ENCODE data around the gene GYPE.
A peak's percentile ranks its signal among the peaks of the same experiment; 100 is the strongest.
"Not testable (repeated sequence)": the region's sequence is repeated elsewhere in the genome, so short reads cannot be mapped to it uniquely, and the experiment has no call there.

The GYPE gene
- 0.46 to 1.3 reads per million in 2 donors for total RNA-seq

GRCh38 chr4:143905440-143905839 lies at the start of gene GYPE:
GYPE (minus strand) TSS chr4:143905559; CDS start chr4:143905507, 52 bp downstream.
- not testable (repeated sequence) for DNase-seq

- not testable (repeated sequence) for DNase-seq
Measured at GRCh38 chr4:143951458-143951972, 46.2 kb upstream of the GYPE start.

GRCh38 chr4:143950967-143951366 lies 45.6 kb upstream of the GYPE start:
- not testable (repeated sequence) for DNase-seq

DNA sequence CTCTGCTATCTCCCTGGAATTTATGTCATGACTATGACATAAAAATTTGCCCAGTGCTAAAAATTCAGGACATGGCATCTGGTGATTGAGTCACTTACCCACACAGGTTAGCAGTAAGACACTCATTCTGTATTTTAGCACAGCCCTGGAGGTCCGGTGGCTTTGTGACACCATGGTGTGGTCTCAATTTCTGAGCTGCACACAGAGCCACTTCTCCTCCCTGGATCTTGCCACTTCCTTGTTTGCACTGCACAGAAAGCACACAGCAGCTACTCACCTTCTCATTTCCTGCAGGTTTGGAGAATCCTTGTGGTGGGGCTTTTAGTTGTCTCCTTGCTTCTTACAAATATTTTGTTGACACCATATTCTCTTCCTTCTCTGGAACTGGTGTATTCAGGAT lies 44.8 kb upstream of the GYPE start:
- DNase-seq, result not testable (repeated sequence)

DNA sequence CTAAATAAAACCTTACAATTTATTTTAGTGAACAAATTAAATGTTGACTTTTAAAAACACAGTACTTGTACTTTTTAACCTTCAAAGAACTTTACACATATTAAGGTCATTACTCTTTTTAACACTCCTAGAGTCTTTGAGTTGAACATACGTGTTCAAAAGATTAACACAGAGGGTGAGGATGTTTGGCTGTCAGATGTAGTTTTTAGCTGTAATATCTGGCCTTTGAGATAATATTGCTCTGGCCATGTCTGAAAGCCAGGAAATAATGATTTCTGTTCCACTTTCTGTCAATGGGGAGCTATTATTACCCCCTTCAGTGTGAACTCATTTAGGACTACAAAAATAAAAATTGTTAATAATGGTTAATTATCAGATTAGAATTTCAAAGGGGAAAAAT lies 42.1 kb upstream of the GYPE start:
- DNase-seq, result not testable (repeated sequence)

GRCh38 chr4:143940708-143941107 lies 35.3 kb upstream of the GYPE start:
- not testable (repeated sequence) for DNase-seq

- DNase-seq, result no peak
Measured at GRCh38 chr4:143939528-143939927, 34.2 kb upstream of the GYPE start.

- not testable (repeated sequence) for DNase-seq
Measured at GRCh38 chr4:143938890-143939289, 33.5 kb upstream of the GYPE start.

- no peak for DNase-seq
Measured at GRCh38 chr4:143921181-143921580, 15.8 kb upstream of the GYPE start.

GRCh38 chr4:143916485-143916884 lies 11.1 kb upstream of the GYPE start:
- DNase-seq, result not testable (repeated sequence)

DNA sequence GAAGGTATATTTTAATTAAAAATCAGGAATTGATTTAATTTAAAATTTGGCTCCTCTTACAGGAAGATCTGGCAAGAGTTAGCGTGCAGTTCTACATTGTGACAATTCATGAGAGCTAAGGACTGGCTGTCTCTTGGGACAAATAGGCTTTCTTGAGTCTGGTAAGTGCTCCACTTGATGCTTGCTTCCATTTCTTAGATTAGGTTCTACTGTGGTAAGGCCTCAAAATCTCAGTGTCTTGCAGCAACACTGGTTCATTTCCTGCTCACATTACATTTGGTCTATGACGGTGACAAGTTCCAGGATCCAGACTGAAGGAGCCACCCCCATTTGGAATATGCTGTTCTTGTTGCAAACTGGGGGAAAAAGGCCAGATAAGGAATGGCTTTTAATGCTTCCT lies 7.1 kb upstream of the GYPE start:
- not testable (repeated sequence) for DNase-seq

- peak; percentile 14 for DNase-seq
Measured at GRCh38 chr4:143911528-143912417, 6.4 kb upstream of the GYPE start.

- DNase-seq, result not testable (repeated sequence)
Measured at GRCh38 chr4:143910906-143911305, 5.5 kb upstream of the GYPE start.

- not testable (repeated sequence) for DNase-seq
Measured at GRCh38 chr4:143907811-143908210, 2.5 kb upstream of the GYPE start.

- not testable (repeated sequence) for DNase-seq
Measured at GRCh38 chr4:143904431-143904830, 928 bp downstream of the GYPE start.

DNA sequence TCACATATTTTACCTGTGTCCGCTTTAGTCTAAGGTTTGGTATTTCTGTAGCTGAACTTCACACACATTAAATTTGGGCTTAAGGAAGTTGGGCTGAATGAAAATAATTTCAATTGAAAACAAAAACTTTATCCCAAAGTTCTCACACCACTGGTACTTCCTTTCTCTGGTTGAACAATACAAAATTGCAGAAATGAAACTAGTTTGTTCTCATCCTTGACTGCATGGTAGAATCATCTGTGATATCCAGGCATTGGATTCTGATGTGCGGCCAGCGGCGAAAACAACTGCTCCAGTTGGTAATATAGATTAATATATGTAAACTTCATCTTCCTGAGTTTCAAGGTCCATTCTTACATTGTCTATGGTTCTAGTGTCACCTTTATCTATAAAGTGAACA lies 15.0 kb downstream of the GYPE start:
- not testable (repeated sequence) for DNase-seq

DNA sequence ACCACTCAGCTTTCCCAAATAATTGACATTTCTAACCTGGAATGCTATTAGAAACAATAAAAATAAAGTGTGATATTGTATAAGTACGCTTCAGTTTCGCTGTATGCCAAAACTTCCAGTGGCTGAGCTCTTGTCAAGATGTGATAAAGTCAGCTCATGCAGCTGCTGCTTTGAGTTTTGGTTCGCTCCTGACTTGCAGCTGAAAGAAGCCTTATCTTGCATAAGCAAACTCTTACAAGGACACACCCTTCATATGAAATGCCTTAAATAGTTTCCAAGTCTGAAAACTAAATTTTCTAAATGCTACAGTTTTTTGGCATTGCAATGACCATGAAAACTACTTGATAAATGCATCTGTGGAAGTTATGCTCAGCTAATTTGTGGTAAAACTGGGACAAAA lies 17.2 kb downstream of the GYPE start:
- not testable (repeated sequence) for DNase-seq

DNA sequence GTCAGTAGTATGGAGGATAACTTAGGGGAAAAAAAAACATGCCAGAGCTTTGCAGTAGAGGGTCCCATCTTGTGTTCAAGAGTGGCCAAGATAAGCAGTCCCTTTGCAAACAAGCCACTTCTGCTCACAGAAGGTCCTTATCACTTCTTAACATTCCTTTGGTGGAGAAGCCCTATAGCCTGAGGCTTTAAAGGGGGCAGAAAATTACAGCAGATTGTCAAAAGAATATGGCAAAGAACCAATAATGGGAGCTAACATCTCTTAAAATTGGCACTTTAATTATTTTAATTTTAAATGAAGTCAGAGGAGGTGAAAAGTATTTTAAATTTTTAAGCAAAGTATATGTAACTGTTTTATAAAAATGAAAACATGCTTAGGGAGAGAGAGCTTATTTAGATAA lies 20.4 kb downstream of the GYPE start:
- not testable (repeated sequence) for DNase-seq

- no peak for DNase-seq
Measured at GRCh38 chr4:143883529-143883928, 21.8 kb downstream of the GYPE start.

DNA sequence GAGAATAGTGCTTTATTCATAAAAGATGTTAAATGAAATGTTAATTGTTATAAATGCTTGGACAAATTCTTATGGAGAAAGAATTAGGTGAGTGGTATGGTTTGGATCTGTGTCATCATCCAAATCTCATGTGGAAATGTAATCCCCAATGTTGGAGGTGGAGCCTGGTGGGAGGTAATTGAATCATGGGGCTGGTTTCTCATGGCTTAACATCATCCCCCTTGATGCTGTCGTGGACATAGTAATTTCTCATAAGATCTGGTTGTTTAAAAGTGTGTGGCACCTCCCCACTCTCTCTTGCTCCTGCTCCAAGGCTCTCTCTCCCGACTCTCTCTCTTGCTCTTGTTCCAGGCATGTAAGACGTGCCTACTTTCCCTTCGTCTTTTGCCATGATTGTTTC lies 22.5 kb downstream of the GYPE start:
- no peak for DNase-seq

DNA sequence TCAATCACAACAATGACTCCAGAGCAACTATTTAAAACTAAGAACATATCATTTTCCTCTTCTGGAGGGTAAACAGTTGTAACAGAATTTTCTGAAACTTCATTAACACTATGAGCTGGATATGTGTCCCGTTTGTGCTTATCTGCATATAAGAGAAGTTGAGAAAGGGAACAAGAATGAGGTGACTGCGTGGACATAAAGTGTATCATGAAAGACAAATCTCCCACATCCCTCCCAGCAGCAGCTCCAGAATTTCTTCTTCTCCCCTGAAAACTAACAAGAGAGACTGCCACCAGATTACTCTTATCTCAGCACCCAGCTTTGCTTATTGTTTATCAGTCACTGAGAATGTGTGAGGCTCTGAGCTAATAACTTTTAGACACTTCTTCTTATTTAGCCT lies 25.8 kb downstream of the GYPE start:
- DNase-seq, result not testable (repeated sequence)

GRCh38 chr4:143875357-143875756 lies 30.0 kb downstream of the GYPE start:
- DNase-seq, result not testable (repeated sequence)

- not testable (repeated sequence) for DNase-seq
Measured at GRCh38 chr4:143870523-143871268, 34.7 kb downstream of the GYPE start.
